NCI-H2029 (cell line): ENCODE measurements around the gene CHCHD4.
A peak's percentile ranks its signal among the peaks of the same experiment; 100 is the strongest.

Source experiments
- DNase-seq: peaks from one replicate; lab custom pipeline; 2025; lab: John Stamatoyannopoulos, UW

The CHCHD4 gene

DNA sequence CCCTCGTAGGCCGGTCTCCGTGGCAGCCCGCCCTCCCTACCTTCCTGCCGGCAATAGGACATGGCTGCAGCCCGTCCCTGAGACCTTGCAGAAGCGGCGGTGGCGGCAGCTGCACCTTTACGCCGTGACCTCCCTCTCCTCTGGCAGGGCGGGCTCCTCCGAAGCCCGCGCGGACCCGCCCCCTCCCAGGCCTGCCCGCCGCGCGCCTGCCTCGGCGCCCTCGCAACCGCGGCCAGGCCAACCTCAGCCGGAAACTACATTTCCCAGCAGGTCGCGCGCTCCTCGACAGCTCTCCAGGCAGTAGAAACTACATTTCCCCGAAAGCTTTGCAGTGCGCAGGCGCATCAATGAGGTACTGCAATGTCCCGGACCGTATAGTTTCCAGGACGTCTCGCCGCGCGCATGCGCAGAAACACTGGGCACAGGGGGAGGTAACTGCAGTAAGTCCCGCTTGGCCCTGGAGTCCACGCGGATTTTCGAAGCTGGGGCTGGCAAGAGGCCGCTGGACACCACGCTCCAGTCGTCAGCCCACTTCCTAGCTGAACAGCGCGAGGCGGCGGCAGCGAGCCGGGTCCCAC is at the start of gene CHCHD4, which contains the start of gene TMEM43:
TSS of gene CHCHD4 (minus strand) at position 256 of the 578 bp plus-strand sequence. CDS start at position 62, 194 bp downstream.
TSS of gene TMEM43 (plus strand) at position 438 of the 578 bp plus-strand sequence. CDS start 142 bp downstream, outside the sequence.
- peak; percentile 99 for DNase-seq

- no peak for DNase-seq
Observed at GRCh38 chr3:14172496-14172895, 47.8 kb upstream of the CHCHD4 start.

GRCh38 chr3:14170531-14171159 is 46.0 kb upstream of the CHCHD4 start:
- DNase-seq: no peak

GRCh38 chr3:14169871-14170270 is 45.2 kb upstream of the CHCHD4 start:
- no peak for DNase-seq

DNA sequence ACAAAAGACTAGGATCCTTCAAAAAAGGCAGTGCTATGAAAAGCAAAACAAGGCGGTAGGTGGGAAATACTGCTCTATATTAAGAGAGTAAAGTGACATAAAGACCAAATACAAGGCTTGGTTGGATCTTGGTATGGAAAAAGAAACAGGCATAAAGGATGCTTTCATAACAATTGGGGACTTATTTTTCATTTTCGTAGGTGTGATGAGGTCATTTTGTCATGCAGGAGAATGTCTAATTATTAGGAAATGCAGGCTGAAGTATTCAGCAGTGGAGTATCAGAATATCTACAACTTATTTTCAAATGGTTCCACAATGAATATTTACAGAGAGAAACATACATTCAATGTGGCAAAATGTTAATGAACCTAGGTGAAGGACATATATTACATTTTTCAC is 44.8 kb upstream of the CHCHD4 start:
- DNase-seq: no peak

- DNase-seq: no peak
Observed at GRCh38 chr3:14166877-14167603, 42.4 kb upstream of the CHCHD4 start.

DNA sequence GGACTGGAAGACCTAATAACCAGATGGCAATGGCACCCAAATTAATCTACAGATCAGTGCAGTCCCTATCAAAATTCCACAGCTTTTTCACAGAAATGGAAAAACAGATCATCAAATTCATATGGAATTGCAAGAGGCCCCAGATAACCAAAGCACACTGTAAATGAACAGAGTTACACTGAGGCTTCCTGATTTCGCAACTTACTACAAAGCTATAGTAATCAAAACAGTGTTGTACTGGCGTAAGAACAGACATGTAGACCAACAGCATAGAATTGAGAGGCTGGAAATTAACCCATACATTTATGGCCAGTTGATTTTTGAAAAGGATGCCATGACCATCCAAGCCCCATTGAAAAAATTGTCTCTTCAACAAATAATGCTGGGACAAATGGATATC is 37.5 kb upstream of the CHCHD4 start:
- DNase-seq: no peak

- no peak for DNase-seq
Observed at GRCh38 chr3:14161282-14161681, 36.6 kb upstream of the CHCHD4 start.

- no peak for DNase-seq
Observed at GRCh38 chr3:14159426-14159825, 34.8 kb upstream of the CHCHD4 start.

- DNase-seq: no peak
Observed at GRCh38 chr3:14158370-14158769, 33.7 kb upstream of the CHCHD4 start.

GRCh38 chr3:14157951-14158350 is 33.3 kb upstream of the CHCHD4 start:
- DNase-seq: no peak

- DNase-seq: no peak
Observed at GRCh38 chr3:14156843-14157561, 32.3 kb upstream of the CHCHD4 start.

DNA sequence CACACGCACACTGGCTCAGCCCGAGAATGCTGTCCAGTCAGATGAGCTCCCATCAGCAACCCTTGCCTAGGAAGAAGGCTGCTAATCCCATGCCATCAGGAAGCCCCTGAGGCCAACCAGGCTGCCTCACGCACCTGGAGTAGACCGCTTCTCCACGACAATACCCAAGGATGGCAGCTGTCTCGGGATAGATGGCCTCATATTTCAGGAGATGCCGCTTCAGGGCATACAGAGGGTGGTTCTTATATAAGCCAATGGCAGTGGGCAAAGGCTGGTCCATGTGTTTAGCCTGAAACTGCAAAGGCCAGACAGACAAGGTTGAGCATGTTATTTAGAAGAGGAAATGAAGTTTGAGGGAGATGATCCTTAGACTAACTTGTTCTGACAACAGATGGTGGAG is 31.5 kb upstream of the CHCHD4 start:
- no peak for DNase-seq

GRCh38 chr3:14154895-14155440 is 30.3 kb upstream of the CHCHD4 start:
- no peak for DNase-seq

- DNase-seq: no peak
Observed at GRCh38 chr3:14154276-14154675, 29.6 kb upstream of the CHCHD4 start.

DNA sequence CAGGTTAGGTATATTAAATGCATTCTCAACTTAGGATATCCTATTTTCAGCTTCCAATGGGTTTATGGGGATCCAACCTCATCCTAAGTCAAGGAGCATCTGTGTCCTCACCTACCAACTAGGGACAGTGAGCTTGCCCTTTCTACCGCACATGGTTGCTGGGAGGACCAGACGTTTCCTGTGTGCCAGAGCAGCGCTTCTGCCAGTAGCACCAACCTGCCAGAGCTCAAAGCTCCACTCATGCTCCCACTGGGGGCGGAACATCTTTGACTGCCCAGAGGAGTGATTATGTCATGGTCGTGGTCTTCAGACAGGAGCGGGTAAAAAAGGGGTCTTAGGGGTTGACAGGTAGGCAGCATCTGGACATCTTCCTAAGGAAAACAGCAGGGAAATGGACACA is 29.0 kb upstream of the CHCHD4 start:
- DNase-seq: no peak

DNA sequence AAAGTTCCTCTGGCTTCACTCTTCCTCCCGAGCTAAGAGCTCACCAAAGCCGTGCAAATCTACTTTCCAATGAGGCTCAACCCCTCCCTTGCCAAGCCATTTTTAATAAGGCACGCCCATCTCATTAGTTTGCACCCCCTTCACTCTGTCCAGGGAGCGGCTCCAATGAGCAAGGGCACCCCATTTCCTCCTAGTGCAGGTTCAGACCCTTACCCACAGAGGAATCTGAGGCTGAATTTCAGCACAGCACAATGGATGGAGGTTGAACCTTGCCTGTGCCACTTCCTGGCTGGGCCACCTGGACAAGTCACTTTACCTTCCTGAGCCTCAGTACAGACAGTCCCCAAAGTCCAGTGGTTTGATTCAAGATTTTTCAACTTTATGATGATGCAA is 28.3 kb upstream of the CHCHD4 start:
- DNase-seq: no peak

- DNase-seq: no peak
Observed at GRCh38 chr3:14152233-14152962, 27.7 kb upstream of the CHCHD4 start.

- no peak for DNase-seq
Observed at GRCh38 chr3:14151471-14152083, 26.9 kb upstream of the CHCHD4 start.

GRCh38 chr3:14150491-14151230 is 26.0 kb upstream of the CHCHD4 start:
- no peak for DNase-seq
